Neural progenitor cell (in vitro differentiated cells): ENCODE data around the gene LGR4. TPM values are rescaled to one million over a fixed set of nuclear protein-coding genes. Genes with fewer than 3 reads are reported as not detected.

Experiments
- DNase-seq: peaks from one replicate; pipeline ENCODE4 v3.0.0-alpha.2; 2016; ENCODE audit warnings: low spot score
- H2AFZ ChIP-seq: fragments of 200-600 bp; sonication (generic); replicated peaks from 2 replicates; pipeline ENCODE4 v1.6.1; 2016; ENCODE audit warnings: antibody characterized with exemption
- H3F3A ChIP-seq: fragments of 200-600 bp; sonication (generic); 2 replicates; pipeline ENCODE4 v1.6.1; 2016; ENCODE audit warnings: antibody characterized with exemption, low read depth
- H3K27ac ChIP-seq: fragments of 200-600 bp; sonication (generic); 2 replicates; pipeline ENCODE4 v1.5.1; 2016; ENCODE audit warnings: mild to moderate bottlenecking
- H3K27me3 ChIP-seq: fragments of 200-600 bp; sonication (generic); 2 replicates; pipeline ENCODE4 v1.6.1; 2016; ENCODE audit warnings: mild to moderate bottlenecking, moderate library complexity
- H3K36me3 ChIP-seq: fragments of 200-600 bp; sonication (generic); 2 replicates; pipeline ENCODE4 v1.5.1; 2016
- H3K4me1 ChIP-seq: fragments of 200-600 bp; sonication (generic); 2 replicates; pipeline ENCODE4 v1.6.1; 2016; ENCODE audit warnings: mixed run types
- H3K4me2 ChIP-seq: fragments of 200-600 bp; sonication (generic); 2 replicates; pipeline ENCODE4 v1.6.1; 2016
- H3K4me3 ChIP-seq: fragments of 200-600 bp; sonication (generic); 2 replicates; pipeline ENCODE4 v1.5.1; 2016
- H3K79me2 ChIP-seq: fragments of 200-600 bp; sonication (generic); 2 replicates; pipeline ENCODE4 v1.6.1; 2016; ENCODE audit warnings: low read depth
- H3K9ac ChIP-seq: fragments of 200-600 bp; sonication (generic); 2 replicates; pipeline ENCODE4 v1.6.1; 2016
- H3K9me3 ChIP-seq: fragments of 200-600 bp; sonication (generic); 2 replicates; pipeline ENCODE4 v1.5.1; 2016; ENCODE audit warnings: low read depth
- H4K20me1 ChIP-seq: fragments of 200-600 bp; sonication (generic); 2 replicates; pipeline ENCODE4 v1.6.1; 2016; ENCODE audit warnings: low read depth
- H3K27ac Mint-ChIP-seq: 3 replicates; pipeline ENCODE4 v1.8.0; 2021; ENCODE audit warnings: mixed read lengths
- H3K27me3 Mint-ChIP-seq: 2 replicates; pipeline ENCODE4 v1.8.0; 2022; ENCODE audit warnings: low read depth, mild to moderate bottlenecking, inconsistent platforms, moderate library complexity, mixed read lengths; ENCODE audit not compliant: insufficient read depth
- H3K36me3 Mint-ChIP-seq: 3 replicates; pipeline ENCODE4 v1.8.0; 2021; ENCODE audit warnings: mixed read lengths
- H3K4me1 Mint-ChIP-seq: 3 replicates; pipeline ENCODE4 v1.8.0; 2021; ENCODE audit warnings: mixed read lengths
- H3K4me3 Mint-ChIP-seq: 3 replicates; pipeline ENCODE4 v1.8.0; 2021; ENCODE audit warnings: mild to moderate bottlenecking, moderate library complexity, mixed read lengths
- H3K9me3 Mint-ChIP-seq: 3 replicates; pipeline ENCODE4 v1.8.0; 2020; ENCODE audit warnings: mixed read lengths
- EZH2 ChIP-seq: fragments of 200-600 bp; sonication (generic); IDR thresholded peaks from 2 replicates; pipeline ENCODE4 v1.6.1; 2017; ENCODE audit warnings: antibody characterized with exemption, mild to moderate bottlenecking, moderate library complexity
- EZH2phosphoT487 ChIP-seq: fragments of 200-600 bp; sonication (generic); IDR thresholded peaks from 2 replicates; pipeline ENCODE4 v1.6.1; 2017; ENCODE audit warnings: antibody characterized with exemption
- total RNA-seq: library from RNA; depleted of rRNA; stranded (reverse); fragments of >200 nt; gene quantifications from 2 replicates; pipeline ENCODE4 v1.2.3, GENCODE V29; 2015; ENCODE audit warnings: low replicate concordance
- TF ChIP-seq, protein P1 (sequence below): fragments of 200-600 bp; sonication (generic); IDR thresholded peaks from 2 replicates; pipeline ENCODE4 v1.5.1; 2017; ENCODE audit warnings: antibody characterized with exemption, mild to moderate bottlenecking

Gene LGR4
- total RNA-seq, 1 donor from 2014 or later = 274 TPM

DNA sequence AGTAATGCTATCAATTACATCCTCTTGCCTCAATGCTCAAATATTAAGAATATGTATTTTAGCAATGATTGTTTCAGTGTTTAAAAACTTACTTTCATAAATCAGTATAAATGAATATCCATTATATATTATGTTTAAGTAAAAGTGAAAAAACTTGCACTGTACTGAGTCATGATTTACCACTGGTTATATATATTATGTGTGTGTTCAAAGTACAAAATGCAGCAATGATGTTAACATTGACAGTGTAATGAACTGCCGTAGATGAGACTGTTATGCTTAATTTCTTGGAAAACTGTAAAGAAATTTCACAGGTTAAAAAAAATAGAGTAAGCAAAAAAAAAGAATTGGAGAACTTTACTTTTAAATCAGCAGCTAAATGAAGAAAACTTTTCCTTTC is 25.3 kb upstream of the LGR4 start:
- Mint-ChIP-seq H3K27me3 (peaks cover 2% of the 10 kb centered on the region), H3K27ac (no peak overlapping the region), H3K9me3 (no peaks in the 10 kb centered on the region), H3K4me1 (no peaks in the 10 kb centered on the region), H3K4me3 (no peak overlapping the region), H3K36me3 (peaks cover 12% of the 10 kb centered on the region)
- DNase-seq = no peak
- peaks cover 15% of the 10 kb centered on the region for H4K20me1 ChIP-seq
- H3K9ac ChIP-seq = no peak overlapping the region
- peaks cover 45% of the 10 kb centered on the region for H3K79me2 ChIP-seq
- H3K27me3 ChIP-seq = no peaks in the 10 kb centered on the region
- H3K4me1 ChIP-seq = no peaks in the 10 kb centered on the region
- H3K36me3 ChIP-seq = peaks cover 46% of the 10 kb centered on the region
- H3F3A ChIP-seq = peaks cover 44% of the 10 kb centered on the region
- H3K4me3 ChIP-seq = no peak overlapping the region
- no peak overlapping the region for H3K4me2 ChIP-seq
- H2AFZ ChIP-seq = no peak overlapping the region
- H3K9me3 ChIP-seq = no peaks in the 10 kb centered on the region
- H3K27ac ChIP-seq = no peak overlapping the region
- TF ChIP-seq EZH2phosphoT487 = no peak
- TF ChIP-seq EZH2 = no peak
- TF ChIP-seq, protein P1, sequence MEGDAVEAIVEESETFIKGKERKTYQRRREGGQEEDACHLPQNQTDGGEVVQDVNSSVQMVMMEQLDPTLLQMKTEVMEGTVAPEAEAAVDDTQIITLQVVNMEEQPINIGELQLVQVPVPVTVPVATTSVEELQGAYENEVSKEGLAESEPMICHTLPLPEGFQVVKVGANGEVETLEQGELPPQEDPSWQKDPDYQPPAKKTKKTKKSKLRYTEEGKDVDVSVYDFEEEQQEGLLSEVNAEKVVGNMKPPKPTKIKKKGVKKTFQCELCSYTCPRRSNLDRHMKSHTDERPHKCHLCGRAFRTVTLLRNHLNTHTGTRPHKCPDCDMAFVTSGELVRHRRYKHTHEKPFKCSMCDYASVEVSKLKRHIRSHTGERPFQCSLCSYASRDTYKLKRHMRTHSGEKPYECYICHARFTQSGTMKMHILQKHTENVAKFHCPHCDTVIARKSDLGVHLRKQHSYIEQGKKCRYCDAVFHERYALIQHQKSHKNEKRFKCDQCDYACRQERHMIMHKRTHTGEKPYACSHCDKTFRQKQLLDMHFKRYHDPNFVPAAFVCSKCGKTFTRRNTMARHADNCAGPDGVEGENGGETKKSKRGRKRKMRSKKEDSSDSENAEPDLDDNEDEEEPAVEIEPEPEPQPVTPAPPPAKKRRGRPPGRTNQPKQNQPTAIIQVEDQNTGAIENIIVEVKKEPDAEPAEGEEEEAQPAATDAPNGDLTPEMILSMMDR = no peak

DNA sequence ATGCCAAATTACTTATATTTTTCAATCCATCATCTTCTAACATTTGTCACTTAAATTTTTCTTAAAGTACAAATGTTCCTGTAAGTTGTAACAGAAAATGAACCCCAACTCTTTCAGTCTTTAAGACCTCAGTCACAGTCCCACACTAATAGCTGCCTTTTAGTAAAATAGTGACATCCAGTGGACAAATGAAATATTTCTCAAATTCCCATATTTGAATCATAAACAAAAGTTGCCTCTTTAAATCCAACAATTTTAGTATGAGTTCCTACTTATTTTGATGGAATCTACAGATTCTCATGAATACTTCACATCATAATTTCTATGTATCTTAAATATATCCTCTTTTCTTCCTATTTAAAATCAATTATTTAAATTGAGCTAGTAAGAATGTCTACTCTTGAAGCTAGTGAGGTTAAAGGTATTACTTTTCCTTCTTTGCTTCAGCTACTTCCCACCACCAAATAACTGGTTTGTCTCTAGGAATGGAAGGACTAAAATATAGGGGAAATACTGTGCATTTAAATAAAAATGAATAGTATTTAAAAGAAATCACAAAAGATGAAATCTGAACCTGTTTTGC is 24.8 kb upstream of the LGR4 start:
- peaks cover 13% of the 10 kb centered on the region for H4K20me1 ChIP-seq
- no peak for DNase-seq
- H2AFZ ChIP-seq = no peak overlapping the region
- no peak overlapping the region for H3K27ac ChIP-seq
- H3K4me1 Mint-ChIP-seq = no peaks in the 10 kb centered on the region
- H3K36me3 ChIP-seq = peaks cover 46% of the 10 kb centered on the region
- TF ChIP-seq EZH2 = no peak
- TF ChIP-seq, protein P1 = peak; percentile 55
- H3K4me3 Mint-ChIP-seq = no peak overlapping the region
- H3F3A ChIP-seq = peaks cover 44% of the 10 kb centered on the region
- H3K9ac ChIP-seq = no peak overlapping the region
- peaks cover 12% of the 10 kb centered on the region for H3K36me3 Mint-ChIP-seq
- peaks cover 40% of the 10 kb centered on the region for H3K79me2 ChIP-seq
- no peaks in the 10 kb centered on the region for H3K9me3 Mint-ChIP-seq
- no peak overlapping the region for H3K4me3 ChIP-seq
- no peaks in the 10 kb centered on the region for H3K27me3 ChIP-seq
- no peaks in the 10 kb centered on the region for H3K4me1 ChIP-seq
- H3K4me2 ChIP-seq = no peak overlapping the region
- H3K27me3 Mint-ChIP-seq = peaks cover 2% of the 10 kb centered on the region
- H3K27ac Mint-ChIP-seq = no peak overlapping the region
- no peaks in the 10 kb centered on the region for H3K9me3 ChIP-seq

DNA sequence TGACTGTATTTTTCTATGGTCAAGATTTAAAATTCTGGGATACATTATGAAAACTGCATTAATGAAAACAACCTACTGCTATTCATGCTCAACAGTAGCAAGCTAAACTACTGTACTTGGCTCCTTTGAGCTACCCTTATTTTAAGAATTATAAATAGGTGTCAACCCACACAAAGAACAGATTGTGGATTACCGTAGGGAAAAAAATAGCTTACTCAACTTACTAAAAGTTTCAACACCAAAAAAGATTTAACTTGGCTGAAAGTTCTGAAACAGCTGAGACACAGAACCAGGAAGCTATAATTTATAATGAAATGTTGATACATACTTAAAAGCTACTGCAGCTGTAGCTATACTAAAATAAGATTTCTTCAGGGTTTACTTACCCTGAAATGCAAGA is 23.9 kb upstream of the LGR4 start:
- H3K4me3 ChIP-seq = no peak overlapping the region

More for the DNA sequence above, 23.9 kb upstream of the LGR4 start:
- H3K4me1 Mint-ChIP-seq = no peaks in the 10 kb centered on the region
- no peak for TF ChIP-seq EZH2phosphoT487
- TF ChIP-seq EZH2 = no peak
- TF ChIP-seq, protein P1 = no peak
- Histone ChIP-seq H3K9ac (no peak overlapping the region), H3K4me1 (no peaks in the 10 kb centered on the region), H4K20me1 (peaks cover 9% of the 10 kb centered on the region), H3K9me3 (no peaks in the 10 kb centered on the region), H3K79me2 (peaks cover 31% of the 10 kb centered on the region), H3K36me3 (peaks cover 43% of the 10 kb centered on the region), H3K27ac (no peak overlapping the region), H3F3A (peaks cover 37% of the 10 kb centered on the region), H3K4me2 (no peak overlapping the region), H3K27me3 (no peaks in the 10 kb centered on the region), H2AFZ (no peak overlapping the region)
- no peak overlapping the region for H3K4me3 Mint-ChIP-seq
- no peak for DNase-seq
- H3K9me3 Mint-ChIP-seq = no peaks in the 10 kb centered on the region
- peaks cover 2% of the 10 kb centered on the region for H3K27me3 Mint-ChIP-seq
- H3K27ac Mint-ChIP-seq = no peak overlapping the region
- peaks cover 16% of the 10 kb centered on the region for H3K36me3 Mint-ChIP-seq
